Activated effector memory CD4-positive, alpha-beta T cell treated with anti-CD3 and anti-CD28 coated beads, Interleukin-2, amount 50 U/mL, for 16 hours (primary cell): Measurements from ENCODE around the gene LOXHD1.

ENCODE experiments used
- DNase-seq: peaks from one replicate; pipeline ENCODE4 v3.0.0-alpha.2; 2020

LOXHD1 gene, protein sequence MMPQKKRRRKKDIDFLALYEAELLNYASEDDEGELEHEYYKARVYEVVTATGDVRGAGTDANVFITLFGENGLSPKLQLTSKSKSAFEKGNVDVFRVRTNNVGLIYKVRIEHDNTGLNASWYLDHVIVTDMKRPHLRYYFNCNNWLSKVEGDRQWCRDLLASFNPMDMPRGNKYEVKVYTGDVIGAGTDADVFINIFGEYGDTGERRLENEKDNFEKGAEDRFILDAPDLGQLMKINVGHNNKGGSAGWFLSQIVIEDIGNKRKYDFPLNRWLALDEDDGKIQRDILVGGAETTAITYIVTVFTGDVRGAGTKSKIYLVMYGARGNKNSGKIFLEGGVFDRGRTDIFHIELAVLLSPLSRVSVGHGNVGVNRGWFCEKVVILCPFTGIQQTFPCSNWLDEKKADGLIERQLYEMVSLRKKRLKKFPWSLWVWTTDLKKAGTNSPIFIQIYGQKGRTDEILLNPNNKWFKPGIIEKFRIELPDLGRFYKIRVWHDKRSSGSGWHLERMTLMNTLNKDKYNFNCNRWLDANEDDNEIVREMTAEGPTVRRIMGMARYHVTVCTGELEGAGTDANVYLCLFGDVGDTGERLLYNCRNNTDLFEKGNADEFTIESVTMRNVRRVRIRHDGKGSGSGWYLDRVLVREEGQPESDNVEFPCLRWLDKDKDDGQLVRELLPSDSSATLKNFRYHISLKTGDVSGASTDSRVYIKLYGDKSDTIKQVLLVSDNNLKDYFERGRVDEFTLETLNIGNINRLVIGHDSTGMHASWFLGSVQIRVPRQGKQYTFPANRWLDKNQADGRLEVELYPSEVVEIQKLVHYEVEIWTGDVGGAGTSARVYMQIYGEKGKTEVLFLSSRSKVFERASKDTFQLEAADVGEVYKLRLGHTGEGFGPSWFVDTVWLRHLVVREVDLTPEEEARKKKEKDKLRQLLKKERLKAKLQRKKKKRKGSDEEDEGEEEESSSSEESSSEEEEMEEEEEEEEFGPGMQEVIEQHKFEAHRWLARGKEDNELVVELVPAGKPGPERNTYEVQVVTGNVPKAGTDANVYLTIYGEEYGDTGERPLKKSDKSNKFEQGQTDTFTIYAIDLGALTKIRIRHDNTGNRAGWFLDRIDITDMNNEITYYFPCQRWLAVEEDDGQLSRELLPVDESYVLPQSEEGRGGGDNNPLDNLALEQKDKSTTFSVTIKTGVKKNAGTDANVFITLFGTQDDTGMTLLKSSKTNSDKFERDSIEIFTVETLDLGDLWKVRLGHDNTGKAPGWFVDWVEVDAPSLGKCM (N-terminal part only)

GRCh38 chr18:46657115-46657955 lies at the start of gene LOXHD1:
TSS of gene LOXHD1 (minus strand) at chr18:46657220. CDS start at chr18:46657033, 187 bp downstream.
- DNase-seq = no peak

DNA sequence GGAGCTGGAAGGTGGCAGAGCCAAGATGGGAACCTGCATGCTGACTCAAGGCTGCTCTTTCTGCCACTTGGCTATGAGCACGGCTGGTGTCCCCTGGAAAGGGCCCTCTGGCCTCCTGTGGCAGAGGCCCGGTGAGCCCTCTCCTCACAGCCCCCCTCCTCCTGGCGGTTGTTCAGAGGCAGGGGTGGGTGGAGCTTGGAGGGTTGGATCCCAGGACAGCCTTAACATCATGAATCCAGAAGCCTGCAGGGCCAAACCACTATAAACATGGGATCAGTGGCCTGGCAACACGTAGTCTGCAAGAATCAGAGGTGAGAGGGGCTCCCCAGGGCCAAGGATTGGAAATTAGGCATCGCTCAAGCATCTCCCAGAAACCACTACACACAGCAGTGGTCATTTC lies 48.5 kb upstream of the LOXHD1 start:
- DNase-seq = no peak

- DNase-seq = no peak
Measured at GRCh38 chr18:46704816-46705215, 47.8 kb upstream of the LOXHD1 start.

DNA sequence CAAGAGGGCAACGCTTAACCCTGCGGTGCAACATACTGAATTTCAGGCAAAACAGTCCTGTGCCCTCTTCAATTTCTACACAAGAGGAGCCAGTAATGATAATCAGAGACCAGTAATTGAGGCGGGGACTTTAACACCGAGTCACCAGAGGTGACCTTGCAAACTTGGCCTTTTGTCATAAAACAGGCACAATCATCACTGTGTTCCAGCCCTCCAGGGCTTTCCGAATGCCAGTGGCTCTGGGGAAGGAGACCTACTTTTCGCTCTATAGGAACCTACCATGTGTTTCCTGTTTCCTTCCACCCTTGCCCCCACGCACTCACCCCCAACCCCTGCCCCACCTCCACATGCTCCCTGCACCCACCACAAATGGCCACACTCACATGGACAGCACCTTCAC lies 47.2 kb upstream of the LOXHD1 start:
- DNase-seq = no peak

GRCh38 chr18:46702471-46702870 lies 45.5 kb upstream of the LOXHD1 start:
- no peak for DNase-seq

GRCh38 chr18:46700066-46700824 lies 43.2 kb upstream of the LOXHD1 start:
- DNase-seq = no peak

GRCh38 chr18:46696702-46697101 lies 39.7 kb upstream of the LOXHD1 start:
- DNase-seq = no peak

DNA sequence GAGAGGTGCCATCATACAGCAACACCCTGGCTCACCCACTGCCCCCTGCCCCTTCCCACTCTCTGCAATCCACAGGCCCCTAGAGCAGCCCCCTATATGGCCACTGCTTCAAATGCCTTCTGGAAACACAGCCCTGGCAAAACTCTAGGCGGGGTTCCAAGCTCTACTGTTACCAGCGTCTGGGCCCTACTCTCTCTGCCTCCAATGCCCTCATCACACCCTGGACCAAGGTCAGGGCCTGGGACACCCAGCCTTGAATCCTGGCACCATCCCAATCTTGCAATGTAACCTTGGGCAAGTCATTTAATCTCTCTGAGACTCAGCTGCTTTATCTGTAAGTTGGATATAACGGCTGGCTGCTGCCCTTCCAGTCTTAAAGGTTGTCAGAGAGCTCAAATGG lies 39.2 kb upstream of the LOXHD1 start:
- DNase-seq = no peak

GRCh38 chr18:46693996-46694395 lies 37.0 kb upstream of the LOXHD1 start:
- no peak for DNase-seq

GRCh38 chr18:46688853-46689525 lies 32.0 kb upstream of the LOXHD1 start:
- DNase-seq = no peak

DNA sequence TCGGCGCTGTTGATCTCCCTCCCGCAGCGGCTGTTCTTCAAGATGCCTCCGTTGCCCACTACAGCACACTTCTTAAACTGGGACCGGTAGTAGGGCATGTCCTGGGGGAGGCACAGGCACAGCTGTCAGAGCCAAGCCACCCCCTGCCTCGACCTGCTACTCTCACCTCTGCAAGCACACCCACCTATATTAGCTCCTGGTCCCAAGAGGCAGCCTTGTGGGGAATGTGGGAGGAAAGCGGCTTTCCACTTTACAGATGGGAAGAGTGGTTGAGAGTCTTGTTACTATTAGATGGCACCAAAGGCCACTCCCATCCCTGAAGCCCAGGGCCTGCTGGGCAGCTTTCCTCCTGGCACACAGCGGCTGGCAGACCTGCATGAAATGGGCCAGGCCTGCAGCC lies 29.2 kb upstream of the LOXHD1 start:
- no peak for DNase-seq

- DNase-seq = no peak
Measured at GRCh38 chr18:46683252-46683651, 26.2 kb upstream of the LOXHD1 start.

- no peak for DNase-seq
Measured at GRCh38 chr18:46680784-46681695, 24.0 kb upstream of the LOXHD1 start.

- DNase-seq = no peak
Measured at GRCh38 chr18:46679846-46680598, 23.0 kb upstream of the LOXHD1 start.

DNA sequence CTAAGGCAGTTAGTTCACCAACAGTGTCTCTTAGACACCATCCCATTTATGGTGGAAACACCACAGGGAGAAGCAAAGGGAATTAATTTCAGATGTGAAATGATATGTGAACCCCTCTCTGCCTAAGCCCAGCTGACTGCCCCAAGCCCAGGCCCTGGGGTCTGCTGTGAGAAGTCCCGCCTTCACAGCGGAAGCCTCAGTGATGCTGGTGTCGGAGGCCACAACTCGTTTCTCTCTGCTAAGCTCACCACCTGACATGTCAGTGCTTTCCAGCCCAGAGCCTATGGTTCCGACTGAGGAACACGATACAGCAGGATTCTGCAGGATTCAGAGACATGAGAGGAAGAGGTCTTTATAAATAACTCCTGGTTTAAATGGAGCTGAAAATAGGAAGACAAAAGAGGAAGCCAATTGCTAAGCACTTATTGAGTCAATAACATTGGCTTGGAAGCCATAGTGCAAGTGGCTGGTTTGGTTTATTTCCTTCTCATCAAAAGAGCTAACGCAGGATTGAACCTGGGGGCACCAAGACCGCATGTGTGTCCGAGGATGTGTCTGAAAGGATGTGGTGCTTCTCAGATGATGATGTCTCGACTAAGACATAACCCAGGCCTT lies 21.9 kb upstream of the LOXHD1 start:
- DNase-seq = no peak

- DNase-seq = no peak
Measured at GRCh38 chr18:46678041-46678440, 21.0 kb upstream of the LOXHD1 start.

GRCh38 chr18:46677611-46678010 lies 20.6 kb upstream of the LOXHD1 start:
- no peak for DNase-seq

DNA sequence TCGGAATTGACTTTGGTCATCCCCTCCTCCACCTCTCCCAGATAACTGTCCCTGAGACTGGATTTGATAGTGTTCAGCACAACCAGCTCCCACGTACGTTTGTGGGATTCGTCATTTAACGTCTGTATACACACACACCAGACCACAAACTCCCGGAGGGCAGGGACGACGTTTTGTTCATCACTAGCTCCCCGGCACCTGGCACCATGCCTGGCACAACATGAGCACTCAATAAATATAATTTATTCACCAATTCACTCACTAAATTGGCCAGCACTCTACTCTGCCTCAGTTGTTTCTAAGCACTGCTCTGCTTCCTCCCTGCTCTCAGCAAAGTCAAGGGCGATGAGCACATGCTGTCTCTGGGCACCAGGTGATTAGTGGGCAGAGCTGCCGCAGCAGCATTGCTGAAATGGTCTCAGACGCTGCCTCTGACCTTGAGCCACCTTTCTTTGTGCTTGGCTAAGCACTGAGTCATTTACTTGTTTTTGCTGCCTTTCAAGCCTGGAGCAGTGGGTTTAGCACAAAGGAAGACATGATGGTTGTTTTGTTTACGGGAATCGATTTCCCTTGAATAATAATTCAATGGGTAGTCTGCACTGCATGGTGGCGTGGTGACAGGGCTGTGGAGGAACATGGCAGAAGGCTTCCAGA lies 19.3 kb upstream of the LOXHD1 start:
- DNase-seq = no peak
